Sigmoid colon (tissue), 7 donors: ENCODE results near the gene LRRC19. TPM values are rescaled to one million over a fixed set of nuclear protein-coding genes. Genes with fewer than 3 reads are reported as not detected.

ENCODE experiments used
- DNase-seq: peaks from one replicate; pipeline ENCODE4 v3.0.0-alpha.2; 2019
- H3K27ac ChIP-seq, 4 donors: fragments of 200-600 bp; sonication (generic); one replicate each; pipeline ENCODE4 v1.5.1; 2016 to 2019; ENCODE audit warnings: mild to moderate bottlenecking in 1 of 4
- H3K27me3 ChIP-seq, 3 donors: fragments of 200-600 bp; sonication (generic); one replicate each; pipeline ENCODE4 v1.5.1; 2019; ENCODE audit warnings: mild to moderate bottlenecking in 1 of 3
- H3K36me3 ChIP-seq, 4 donors: fragments of 200-600 bp; sonication (generic); one replicate each; pipeline ENCODE4 v1.5.1; 2016 to 2019
- H3K4me1 ChIP-seq, 4 donors: fragments of 200-600 bp; sonication (generic); one replicate each; pipeline ENCODE4 v1.5.1; 2017 to 2019
- H3K4me3 ChIP-seq, 4 donors: fragments of 200-600 bp; sonication (generic); one replicate each; pipeline ENCODE4 v1.5.1; 2017 to 2019; ENCODE audit warnings: mild to moderate bottlenecking in 2 of 4, moderate library complexity in 1 of 4
- H3K9me3 ChIP-seq, 4 donors: fragments of 200-600 bp in 3 of 4; sonication (generic) in 3 of 4; one replicate each; pipeline versions ENCODE4 v1.5.1 to v1.6.1; 2013 to 2019
- EP300 ChIP-seq, 4 donors: sonication (generic); formaldehyde crosslinking; IDR thresholded peaks; one replicate each; pipeline ENCODE4 v1.6.1; 2017; ENCODE audit warnings: antibody characterized with exemption in 4 of 4
- POLR2A ChIP-seq, 2 donors: fragments of 450-650 bp; IDR thresholded peaks; one replicate each; pipeline ENCODE4 v1.6.1; 2016; ENCODE audit warnings: antibody characterized with exemption in 2 of 2, mild to moderate bottlenecking in 2 of 2, moderate library complexity in 2 of 2
- POLR2AphosphoS5 ChIP-seq, 4 donors: sonication (generic); formaldehyde crosslinking; IDR thresholded peaks; one replicate each; pipeline ENCODE4 v1.6.1; 2017; ENCODE audit warnings: antibody characterized with exemption in 4 of 4
- WGBS, 2 donors: extraction: QIAGEN DNeasy Blood & Tissue Kit; methylation state at CpG; one replicate each; pipeline ENCODE4 v1.1.7; 2013; 5-methylcytosine and 5-hydroxymethylcytosine counted together
- intact Hi-C: fragments of 100-400 bp; cut with DNase I; formaldehyde crosslinking; loops from one replicate; pipeline ENCODE4 v1.15.1; 2023
- polyA plus RNA-seq, 3 donors: library from polyadenylated mRNA; stranded (reverse); fragments of 200-250 nt; gene quantifications; one replicate each; pipeline ENCODE4 v1.2.3, GENCODE V29; 2013
- total RNA-seq, 4 donors: library from RNA; depleted of rRNA; stranded (reverse); fragments of >200 nt; gene quantifications; one replicate each; pipeline ENCODE4 v1.1.0, GENCODE V29; 2016
- donor health status: healthy with polysubstance abuse.
- donor health status: Bipolar disorder and iron deficiency.
- donor health status: healthy.

LRRC19 gene
- total and polyA plus RNA-seq, 7 donors, result 0.83 to 25.9 (median 15.4) TPM; not detected in 3

- Histone ChIP-seq H3K27ac (peak overlapping the region in 1 of 4 donors; percentile 93), H3K36me3 (peaks cover 0 to 4% (median 0%) of the 10 kb centered on the region in 4 donors), H3K9me3 (no peaks in the 10 kb centered on the region), H3K27me3 (no peaks in the 10 kb centered on the region), H3K4me1 (peaks cover 0 to 35% (median 24%) of the 10 kb centered on the region in 4 donors), H3K4me3 (peak overlapping the region in 2 of 4 donors; percentile 81 to 84)
- 21 to 48% methylated on average over 2 of the region's 2 CpGs for WGBS, 2 donors
- intact Hi-C loops, result no loop called here
- no peak for DNase-seq
- no peak for TF ChIP-seq EP300 (IDR thresholded peaks at IDR 0.05)
- no peak for TF ChIP-seq POLR2AphosphoS5 (IDR thresholded peaks at IDR 0.05)
- no peak for TF ChIP-seq POLR2A (IDR thresholded peaks at IDR 0.05)
Observed at GRCh38 chr9:26945591-26945990, 59.9 kb downstream of the LRRC19 start.

Other genes starting within 250 kb of the LRRC19 start
- gene CAAP1, start 112.9 kb downstream of the LRRC19 start, total RNA-seq, result 10 to 100 TPM; 10.2 to 18.2 (median 11.5) TPM
- 10 to 100 TPM; 16.4 to 19.2 (median 18.3) TPM for gene CAAP1, start 112.9 kb downstream of the LRRC19 start, polyA plus RNA-seq
- gene PLAA, start 58.4 kb downstream of the LRRC19 start, total RNA-seq, result 10 to 100 TPM; 20.8 to 32.1 (median 28.0) TPM
- 10 to 100 TPM; 13.9 to 16.2 (median 15.3) TPM for gene PLAA, start 58.4 kb downstream of the LRRC19 start, polyA plus RNA-seq
- 10 to 100 TPM; 14.1 to 22.5 (median 18.2) TPM for gene IFT74, start 49.3 kb downstream of the LRRC19 start, total RNA-seq
- 10 to 100 TPM in 2 of 3 donors, 1 to 10 TPM in 1; 9.6 to 15.7 (median 10.1) TPM for gene IFT74, start 49.3 kb downstream of the LRRC19 start, polyA plus RNA-seq
- 10 to 100 TPM in 1 of 4 donors, 1 to 10 TPM in 3; 5.8 to 11.1 (median 9.2) TPM for gene TEK, start 103.6 kb upstream of the LRRC19 start, total RNA-seq
- gene TEK, start 103.6 kb upstream of the LRRC19 start, polyA plus RNA-seq, result 1 to 10 TPM in 1 of 3 donors, under 1 TPM in 2; 0.23 to 3.6 (median 0.60) TPM